ENCODE data around the gene KLF1.
"Not testable (repeated sequence)": the region's sequence is repeated elsewhere in the genome, so short reads cannot be mapped to it uniquely, and the experiment has no call there.

- TF ChIP-seq FOXJ3 (CRISPR knock-in tag; IDR thresholded peaks at IDR 0.05); CTCF (IDR thresholded peaks at IDR 0.05); RAD21 (IDR thresholded peaks at IDR 0.05; ENCODE audit: low read length); GABPA (IDR thresholded peaks at IDR 0.05; ENCODE audit: low read depth); SMC3 (IDR thresholded peaks at IDR 0.05; ENCODE audit: low read depth, low read length): not testable (repeated sequence)
Observed at GRCh38 chr19:12890299-12890786, 3.3 kb upstream of the KLF1 start.

All from SK-N-SH (cell line).